Measurements from ENCODE around the gene KCNG2. TPM values are rescaled to one million over a fixed set of nuclear protein-coding genes. Genes with fewer than 3 reads are reported as not detected.

Gene KCNG2
- total and polyA plus RNA-seq, 2 experiments from 2014 or later: 0.13 to 0.52 TPM

GRCh38 chr18:79786786-79787526 is 10.8 kb upstream of the KCNG2 start:
- no peaks in the 10 kb centered on the region for H3K36me3 ChIP-seq (ENCODE audit: insufficient read depth)
- Mint-ChIP-seq H3K27ac (no peak overlapping the region), H3K4me3 (peak overlapping the region; percentile 62; the same call in 2 of the 3 replicates), H3K27me3 (ENCODE audit: insufficient read depth, low read depth, poor library complexity) (peaks cover 28% of the 10 kb centered on the region), H3K4me1 (no peaks in the 10 kb centered on the region), H3K9me3 (no peaks in the 10 kb centered on the region), H3K36me3 (ENCODE audit: low read depth) (no peaks in the 10 kb centered on the region)
- H3F3A ChIP-seq (replicated peaks; ENCODE audit: low read depth): no peaks in the 10 kb centered on the region
- H4K20me1 ChIP-seq (replicated peaks; ENCODE audit: insufficient read depth): no peaks in the 10 kb centered on the region
- DNase-seq (ENCODE audit: low spot score) (no peak), ATAC-seq (no peak)
- H3K4me1 ChIP-seq (ENCODE audit: insufficient read depth): no peaks in the 10 kb centered on the region
- H3K4me3 ChIP-seq: no peak overlapping the region
- no peak overlapping the region for H3K4me2 ChIP-seq
- H2AFZ ChIP-seq: no peak overlapping the region
- no peak overlapping the region for H3K27ac ChIP-seq (ENCODE audit: low read depth)
- TF ChIP-seq EZH2 (IDR thresholded peaks at IDR 0.05; ENCODE audit: low read depth, unreplicated experiment) (peak; percentile 26), ZNF114 (CRISPR knock-in tag; IDR thresholded peaks at IDR 0.05) (no peak)
- H3K79me2 ChIP-seq (replicated peaks; ENCODE audit: insufficient read depth): no peaks in the 10 kb centered on the region
- no peaks in the 10 kb centered on the region for H3K9me2 ChIP-seq (ENCODE audit: insufficient read depth)
- peaks cover 35% of the 10 kb centered on the region for H3K27me3 ChIP-seq (ENCODE audit: insufficient read depth)

GRCh38 chr18:79787527-79787864 is 10.2 kb upstream of the KCNG2 start:
- peak overlapping the region; percentile 54 for H3K4me3 ChIP-seq
- H3K27me3 Mint-ChIP-seq (ENCODE audit: insufficient read depth, low read depth, poor library complexity): peaks cover 28% of the 10 kb centered on the region
- no peaks in the 10 kb centered on the region for H3K36me3 ChIP-seq (ENCODE audit: insufficient read depth)
- H3F3A ChIP-seq (replicated peaks; ENCODE audit: low read depth): no peaks in the 10 kb centered on the region
- TF ChIP-seq EZH2phosphoT487 (IDR thresholded peaks at IDR 0.05; ENCODE audit: unreplicated experiment) (no peak), EZH2 (IDR thresholded peaks at IDR 0.05; ENCODE audit: low read depth, unreplicated experiment) (peak; percentile 36)
- peak overlapping the region; percentile 62 for H3K4me3 Mint-ChIP-seq
- H3K4me1 Mint-ChIP-seq: no peaks in the 10 kb centered on the region
- H3K79me2 ChIP-seq (replicated peaks; ENCODE audit: insufficient read depth): no peaks in the 10 kb centered on the region
- ATAC-seq: no peak
- no peak overlapping the region for H3K27ac Mint-ChIP-seq
- no peaks in the 10 kb centered on the region for H3K36me3 Mint-ChIP-seq (ENCODE audit: low read depth)
- no peak overlapping the region for H3K27ac ChIP-seq (ENCODE audit: low read depth)
- peak overlapping the region; percentile 81; the same call in 1 of the 2 replicates for H2AFZ ChIP-seq
- peaks cover 35% of the 10 kb centered on the region for H3K27me3 ChIP-seq (ENCODE audit: insufficient read depth)
- no peaks in the 10 kb centered on the region for H4K20me1 ChIP-seq (replicated peaks; ENCODE audit: insufficient read depth)
- no peaks in the 10 kb centered on the region for H3K9me2 ChIP-seq (ENCODE audit: insufficient read depth)
- H3K4me2 ChIP-seq: peak overlapping the region; percentile 82
- no peaks in the 10 kb centered on the region for H3K4me1 ChIP-seq (ENCODE audit: insufficient read depth)
- H3K9me3 Mint-ChIP-seq: no peaks in the 10 kb centered on the region
- no peak for DNase-seq (ENCODE audit: low spot score)

- Mint-ChIP-seq H3K9me3 (no peaks in the 10 kb centered on the region), H3K27ac (no peak overlapping the region), H3K4me3 (peak overlapping the region; percentile 65), H3K36me3 (ENCODE audit: low read depth) (no peaks in the 10 kb centered on the region), H3K4me1 (no peaks in the 10 kb centered on the region), H3K27me3 (ENCODE audit: insufficient read depth, low read depth, poor library complexity) (peaks cover 28% of the 10 kb centered on the region)
- no peaks in the 10 kb centered on the region for H3K79me2 ChIP-seq (replicated peaks; ENCODE audit: insufficient read depth)
- peak overlapping the region; percentile 82 for H3K4me2 ChIP-seq
- H4K20me1 ChIP-seq (replicated peaks; ENCODE audit: insufficient read depth): no peaks in the 10 kb centered on the region
- no peaks in the 10 kb centered on the region for H3K4me1 ChIP-seq (ENCODE audit: insufficient read depth)
- peak overlapping the region; percentile 97 for H2AFZ ChIP-seq
- H3K4me3 ChIP-seq: peak overlapping the region; percentile 54
- no peaks in the 10 kb centered on the region for H3K9me2 ChIP-seq (ENCODE audit: insufficient read depth)
- ATAC-seq (peak; percentile 67), DNase-seq (ENCODE audit: low spot score) (peak; percentile 53)
- no peaks in the 10 kb centered on the region for H3K36me3 ChIP-seq (ENCODE audit: insufficient read depth)
- peaks cover 35% of the 10 kb centered on the region for H3K27me3 ChIP-seq (ENCODE audit: insufficient read depth)
- no peak overlapping the region for H3K27ac ChIP-seq (ENCODE audit: low read depth)
- H3F3A ChIP-seq (replicated peaks; ENCODE audit: low read depth): no peaks in the 10 kb centered on the region
- TF ChIP-seq EZH2 (IDR thresholded peaks at IDR 0.05; ENCODE audit: low read depth, unreplicated experiment) (peak; percentile 67), ZNF331 (CRISPR knock-in tag; IDR thresholded peaks at IDR 0.05; ENCODE audit: low read depth) (no peak)
These were observed 9.6 kb upstream of the KCNG2 start for GRCh38 chr18:79787865-79788733.

Data from GM23338 (cell line).